NCI-H2029 (cell line): Measurements from ENCODE around the gene PHLDB2.

ENCODE experiments used
- DNase-seq: peaks from one replicate; lab custom pipeline; 2025; lab: John Stamatoyannopoulos, UW

PHLDB2 gene

GRCh38 chr3:111965484-111965883, 106.4 kb downstream of the PHLDB2 start:
- no peak for DNase-seq

- no peak for DNase-seq
These were observed 108.0 kb downstream of the PHLDB2 start for GRCh38 chr3:111967068-111967467.

- DNase-seq: peak; percentile 82
These were observed 108.7 kb downstream of the PHLDB2 start for GRCh38 chr3:111967651-111968274.

- no peak for DNase-seq
These were observed 109.4 kb downstream of the PHLDB2 start for GRCh38 chr3:111968319-111969054.

GRCh38 chr3:111970376-111970775, 111.3 kb downstream of the PHLDB2 start:
- no peak for DNase-seq

GRCh38 chr3:111971533-111972130, 112.6 kb downstream of the PHLDB2 start:
- peak; percentile 68 for DNase-seq

GRCh38 chr3:111972891-111973290, 113.8 kb downstream of the PHLDB2 start:
- no peak for DNase-seq

GRCh38 chr3:111975131-111975530, 116.1 kb downstream of the PHLDB2 start:
- DNase-seq: no peak

- peak; percentile 27 for DNase-seq
These were observed 117.2 kb downstream of the PHLDB2 start for GRCh38 chr3:111976254-111976653.

GRCh38 chr3:111978583-111979433, 119.7 kb downstream of the PHLDB2 start, which contains the start of gene ABHD10:
Gene ABHD10, plus strand, starts transcription at chr3:111979026. Its CDS starts 36 bp downstream, at chr3:111979062.
- peak; percentile 99 for DNase-seq

- no peak for DNase-seq
These were observed 120.5 kb downstream of the PHLDB2 start for GRCh38 chr3:111979434-111980038.

GRCh38 chr3:111980716-111981456, 121.8 kb downstream of the PHLDB2 start:
- no peak for DNase-seq

GRCh38 chr3:111981457-111981763, 122.3 kb downstream of the PHLDB2 start:
- no peak for DNase-seq

GRCh38 chr3:111984636-111985298, 125.7 kb downstream of the PHLDB2 start:
- DNase-seq: no peak

- DNase-seq: no peak
These were observed 127.7 kb downstream of the PHLDB2 start for GRCh38 chr3:111986800-111987199.

GRCh38 chr3:111989061-111989678, 130.1 kb downstream of the PHLDB2 start:
- DNase-seq: peak; percentile 44

- DNase-seq: no peak
These were observed 134.0 kb downstream of the PHLDB2 start for GRCh38 chr3:111993038-111993437.

GRCh38 chr3:111998636-111999483, 139.8 kb downstream of the PHLDB2 start, which contains the start of gene TAGLN3:
Gene TAGLN3, plus strand, starts transcription at chr3:111998922. Its CDS starts 501 bp downstream, at chr3:111999423.
- peak; percentile 50 for DNase-seq
